Common myeloid progenitor, CD34-positive (primary cell): ENCODE data around the gene CPM.

Experiments used
- CTCF ChIA-PET: fragments of 350-600 bp; sonication (Branson Sonifier 250); formaldehyde crosslinking; loops from one replicate; lab custom pipeline; 2021; ENCODE audit warnings: antibody characterized with exemption; lab: Charles Lee
- POLR2A ChIA-PET: fragments of 350-600 bp; sonication (Branson Sonifier 250); formaldehyde crosslinking; loops from one replicate; lab custom pipeline; 2021; ENCODE audit warnings: antibody characterized with exemption; lab: Charles Lee
- DNase-seq, 3 donors: peaks; one replicate each; pipeline versions ENCODE4 v3.0.0 to v3.0.0-alpha.2; 2013
- H3K27ac ChIP-seq, 2 experiments: 1 replicate in 1 of 2; 2 replicates in 1 of 2; pipeline ENCODE4 v1.7.0; 2013; ENCODE audit warnings: inconsistent platforms in 2 of 2, low read length in 2 of 2, mild to moderate bottlenecking in 2 of 2, low read depth in 1 of 2, moderate library complexity in 1 of 2; ENCODE audit not compliant: severe bottlenecking in 2 of 2, insufficient read depth in 1 of 2, poor library complexity in 1 of 2
- H3K27me3 ChIP-seq, 5 experiments: replicated peaks in 2 of 5; 1 replicate in 3 of 5; 2 replicates in 2 of 5; pipeline versions ENCODE4 v1.6.1 to v1.7.0; 2013; ENCODE audit warnings: low read length in 4 of 5, mild to moderate bottlenecking in 2 of 5, moderate library complexity in 2 of 5, inconsistent platforms in 1 of 5; ENCODE audit not compliant: insufficient read depth in 5 of 5, control insufficient read depth in 4 of 5
- H3K36me3 ChIP-seq, 4 experiments: 1 replicate in 2 of 4; 2 replicates in 2 of 4; pipeline versions ENCODE4 v1.6.1 to v1.7.0; 2013; ENCODE audit warnings: low read length in 3 of 4, control low read depth in 1 of 4, mild to moderate bottlenecking in 1 of 4; ENCODE audit not compliant: control insufficient read depth in 4 of 4, insufficient read depth in 4 of 4
- H3K4me1 ChIP-seq, 4 experiments: 1 replicate in 3 of 4; 2 replicates in 1 of 4; pipeline versions ENCODE4 v1.6.1 to v1.7.1; 2013; ENCODE audit warnings: low read length in 3 of 4, mild to moderate bottlenecking in 3 of 4, control low read depth in 1 of 4, inconsistent platforms in 1 of 4, moderate library complexity in 1 of 4; ENCODE audit not compliant: control insufficient read depth in 4 of 4, insufficient read depth in 4 of 4; ENCODE audit errors: control extremely low read depth in 1 of 4
- H3K4me3 ChIP-seq, 7 experiments: 1 replicate in 4 of 7; 2 replicates in 3 of 7; pipeline versions ENCODE4 v1.5.1 to v1.7.0; 2013; ENCODE audit warnings: mild to moderate bottlenecking in 7 of 7, low read length in 6 of 7, moderate library complexity in 6 of 7, inconsistent platforms in 2 of 7, low read depth in 2 of 7, control low read depth in 1 of 7; ENCODE audit not compliant: insufficient read depth in 4 of 7, control insufficient read depth in 1 of 7; ENCODE audit errors: extremely low read depth in 1 of 7
- H3K9me3 ChIP-seq, 5 experiments: 1 replicate in 4 of 5; 2 replicates in 1 of 5; pipeline versions ENCODE4 v1.6.1 to v1.7.1; 2013; ENCODE audit warnings: low read length in 4 of 5, mild to moderate bottlenecking in 2 of 5, inconsistent platforms in 1 of 5, low read depth in 1 of 5, moderate library complexity in 1 of 5; ENCODE audit not compliant: control insufficient read depth in 4 of 5, insufficient read depth in 2 of 5; ENCODE audit errors: control extremely low read depth in 1 of 5
- WGBS: methylation state at CpG from one replicate; pipeline ENCODE4 v1.1.5; 2013; ENCODE audit not compliant: insufficient coverage; 5-methylcytosine and 5-hydroxymethylcytosine counted together

Gene CPM

DNA sequence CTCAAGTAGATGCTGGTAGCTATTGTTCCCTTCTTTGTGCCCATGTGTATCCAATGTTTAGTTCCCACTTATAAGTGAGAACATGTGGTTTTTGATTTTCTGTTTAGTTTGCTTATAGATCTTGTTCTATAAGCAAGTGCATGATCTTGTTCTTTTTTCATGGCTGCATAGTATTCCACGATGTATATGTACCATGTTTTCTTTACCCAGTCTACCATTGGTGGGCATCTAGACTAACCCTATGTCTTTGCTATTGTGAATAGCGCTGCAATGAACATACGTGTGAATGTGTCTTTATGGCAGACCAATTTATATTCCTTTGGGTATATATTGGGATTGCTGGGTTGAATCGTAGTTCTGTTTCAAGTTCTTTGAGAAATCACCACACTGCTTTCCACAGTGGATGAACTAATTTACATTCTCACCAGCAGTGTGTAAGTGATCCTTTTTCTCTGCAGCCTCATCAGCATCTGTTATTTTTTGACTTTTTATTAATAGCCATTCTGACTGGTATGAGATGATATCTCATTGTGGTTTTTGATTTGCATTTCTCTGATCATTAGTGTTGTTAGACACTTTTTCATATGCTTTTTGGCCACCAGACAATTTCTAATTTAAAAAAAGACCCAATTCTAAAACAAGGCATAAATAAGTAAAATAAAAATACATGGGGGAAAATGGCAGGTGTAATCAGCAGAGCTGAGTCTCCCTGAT lies 50.6 kb downstream of the CPM start:
- no CpG with 5 or more reads among the region's 4 CpGs for WGBS

DNA sequence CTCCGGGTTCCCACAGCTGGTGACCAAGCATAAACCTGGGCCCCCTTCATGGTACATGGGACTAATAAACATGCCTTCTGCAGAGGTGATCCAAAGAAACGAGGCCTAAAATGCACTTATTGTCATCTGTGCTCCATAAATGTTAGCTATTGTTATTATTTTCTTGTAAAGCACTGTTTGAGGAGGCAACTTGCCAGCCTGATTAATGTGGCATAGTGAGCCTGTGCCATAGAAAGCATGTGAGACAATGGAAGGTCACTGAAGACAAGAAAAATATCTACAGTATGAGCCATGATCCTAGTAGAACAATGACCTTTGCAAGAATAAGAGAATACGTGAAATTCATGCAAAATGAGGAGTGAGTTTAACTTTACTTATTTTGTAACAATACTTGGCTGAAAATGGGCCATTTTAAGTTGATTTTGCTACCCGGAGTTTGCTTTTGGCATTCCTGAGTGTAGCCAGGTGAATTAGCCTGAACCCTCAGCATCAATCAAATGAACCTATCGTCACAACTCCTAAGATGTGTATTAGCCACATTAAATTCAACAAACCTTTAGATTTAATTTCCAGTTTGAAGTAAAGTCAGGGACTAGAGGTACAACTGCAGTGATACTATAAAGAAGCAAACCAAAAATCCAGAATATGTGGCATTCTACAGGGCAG lies 52.2 kb downstream of the CPM start:
- ChIA-PET POLR2A (interaction anchor here (0.6 kb wide), 1 partner anchor 457 kb away, joined by 3 read pairs; no protein-coding TSS in a partner anchor), CTCF (no interaction called here)
- whole genome bisulfite sequencing = 96% methylated on average over 4 of the region's 5 CpGs
- no peak for DNase-seq
- no peak overlapping the region for H3K27ac ChIP-seq
- peaks cover 0 to 10% (median 3%) of the 10 kb centered on the region in 5 experiments for H3K9me3 ChIP-seq
- no peak overlapping the region for H3K4me3 ChIP-seq
- H3K36me3 ChIP-seq = no peaks in the 10 kb centered on the region
- H3K27me3 ChIP-seq = no peaks in the 10 kb centered on the region
- peaks cover 0 to 7% (median 4%) of the 10 kb centered on the region in 4 experiments for H3K4me1 ChIP-seq

More for the DNA sequence above, 50.6 kb downstream of the CPM start:
- Histone ChIP-seq H3K4me3 (no peak overlapping the region), H3K4me1 (no peaks in the 10 kb centered on the region), H3K9me3 (peaks cover 0 to 10% (median 3%) of the 10 kb centered on the region in 5 experiments), H3K27me3 (no peaks in the 10 kb centered on the region), H3K27ac (no peak overlapping the region), H3K36me3 (no peaks in the 10 kb centered on the region)
- POLR2A ChIA-PET = interaction anchor here (1.0 kb wide), 1 partner anchor 21 kb away, joined by 3 read pairs; no protein-coding TSS in a partner anchor
- DNase-seq = no peak
- CTCF ChIA-PET = no interaction called here

- POLR2A ChIA-PET = no interaction called here
- peaks cover 0 to 7% (median 4%) of the 10 kb centered on the region in 4 experiments for H3K4me1 ChIP-seq
- 100% methylated on average over 2 of the region's 4 CpGs for WGBS
These were observed 54.1 kb downstream of the CPM start for GRCh38 chr12:68878846-68879245.

GRCh38 chr12:68878283-68878682 lies 54.7 kb downstream of the CPM start:
- Histone ChIP-seq H3K27me3 (no peaks in the 10 kb centered on the region), H3K4me1 (peaks cover 0 to 7% (median 4%) of the 10 kb centered on the region in 4 experiments), H3K27ac (no peak overlapping the region), H3K4me3 (no peak overlapping the region), H3K9me3 (peaks cover 0 to 10% (median 3%) of the 10 kb centered on the region in 5 experiments), H3K36me3 (no peaks in the 10 kb centered on the region)
- 96% methylated on average over 2 of the region's 4 CpGs for WGBS
- CTCF ChIA-PET = no interaction called here
- POLR2A ChIA-PET = no interaction called here
- DNase-seq = no peak

More at GRCh38 chr12:68878846-68879245, 54.1 kb downstream of the CPM start:
- CTCF ChIA-PET = no interaction called here
- H3K4me3 ChIP-seq = no peak overlapping the region
- peaks cover 0 to 10% (median 3%) of the 10 kb centered on the region in 5 experiments for H3K9me3 ChIP-seq
- DNase-seq = no peak
- no peak overlapping the region for H3K27ac ChIP-seq
- H3K36me3 ChIP-seq = no peaks in the 10 kb centered on the region
- no peaks in the 10 kb centered on the region for H3K27me3 ChIP-seq

- Histone ChIP-seq H3K36me3 (no peaks in the 10 kb centered on the region), H3K4me3 (no peak overlapping the region), H3K9me3 (peaks cover 0 to 10% (median 3%) of the 10 kb centered on the region in 5 experiments), H3K27me3 (no peaks in the 10 kb centered on the region), H3K4me1 (peaks cover 0 to 7% (median 4%) of the 10 kb centered on the region in 4 experiments), H3K27ac (no peak overlapping the region)
- CTCF ChIA-PET = interaction anchor here (0.8 to 1.2 kb wide), 4 partner anchors 13 to 33 kb away, joined by 3 to 4 read pairs (median 3); no protein-coding TSS in a partner anchor
- no peak for DNase-seq
- POLR2A ChIA-PET = no interaction called here
- WGBS = no CpG with 5 or more reads among the region's 4 CpGs
These were observed 55.4 kb downstream of the CPM start for GRCh38 chr12:68877583-68877982.

DNA sequence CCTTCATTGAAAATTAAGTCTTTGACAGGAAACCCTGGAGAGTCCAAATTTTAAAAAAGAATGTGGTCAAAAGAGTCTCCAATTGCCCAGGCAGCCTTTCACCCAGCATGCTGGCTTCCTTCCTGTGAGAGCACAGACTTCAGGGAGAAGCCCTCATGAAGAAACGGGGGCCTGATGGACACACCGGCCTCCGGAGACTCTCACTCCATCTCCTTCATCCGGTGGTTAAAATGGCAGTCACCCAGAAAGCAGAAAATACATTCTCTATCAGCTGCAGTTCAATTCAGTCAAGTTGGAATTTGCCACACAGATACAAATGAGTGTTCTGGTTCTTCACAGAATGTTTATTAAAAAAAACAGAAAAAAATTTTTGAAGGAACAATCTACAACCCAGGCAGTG lies 56.5 kb downstream of the CPM start:
- H3K27me3 ChIP-seq = no peaks in the 10 kb centered on the region
- peak in 2 of 3 donors; percentile 5 to 17 for DNase-seq
- ChIA-PET CTCF (interaction anchor here (1.0 to 1.1 kb wide), 2 partner anchors 17 to 32 kb away, joined by 3 to 4 read pairs; no protein-coding TSS in a partner anchor), POLR2A (no interaction called here)
- WGBS = 5% methylated on average over 4 of the region's 4 CpGs
- no peaks in the 10 kb centered on the region for H3K36me3 ChIP-seq
- no peak overlapping the region for H3K27ac ChIP-seq
- H3K9me3 ChIP-seq = peaks cover 0 to 10% (median 3%) of the 10 kb centered on the region in 5 experiments
- peaks cover 0 to 7% (median 4%) of the 10 kb centered on the region in 4 experiments for H3K4me1 ChIP-seq
- H3K4me3 ChIP-seq = peak overlapping the region in 2 of 7 experiments; percentile 9 to 39
